Measurements from ENCODE around the gene CNTNAP2.
A peak's percentile ranks its signal among the peaks of the same experiment; 100 is the strongest.

CNTNAP2 gene

GRCh38 chr7:147146169-147146568 lies 1029.6 kb downstream of the CNTNAP2 start:
- peaks cover 19% of the 10 kb centered on the region for H3K9me3 Mint-ChIP-seq
- H3K36me3 Mint-ChIP-seq (ENCODE audit: low read depth): no peaks in the 10 kb centered on the region
- no peaks in the 10 kb centered on the region for H3K4me1 Mint-ChIP-seq (ENCODE audit: low read depth)
- no peak overlapping the region for H3K4me3 Mint-ChIP-seq
- H3K27ac Mint-ChIP-seq: peak overlapping the region; percentile 38
- no peaks in the 10 kb centered on the region for H3K27me3 Mint-ChIP-seq (ENCODE audit: low read depth)

- no peak overlapping the region for H3K27ac Mint-ChIP-seq
- H3K27me3 Mint-ChIP-seq (ENCODE audit: low read depth): no peaks in the 10 kb centered on the region
- no peaks in the 10 kb centered on the region for H3K36me3 Mint-ChIP-seq (ENCODE audit: low read depth)
- no peak overlapping the region for H3K4me3 Mint-ChIP-seq
- H3K9me3 Mint-ChIP-seq: peaks cover 14% of the 10 kb centered on the region
- no peaks in the 10 kb centered on the region for H3K4me1 Mint-ChIP-seq (ENCODE audit: low read depth)
These were observed 1035.1 kb downstream of the CNTNAP2 start for GRCh38 chr7:147151661-147152060.

GRCh38 chr7:147153571-147153970 lies 1037.0 kb downstream of the CNTNAP2 start:
- Mint-ChIP-seq H3K9me3 (peaks cover 11% of the 10 kb centered on the region), H3K36me3 (ENCODE audit: low read depth) (no peaks in the 10 kb centered on the region), H3K4me3 (no peak overlapping the region), H3K27me3 (ENCODE audit: low read depth) (no peaks in the 10 kb centered on the region), H3K4me1 (ENCODE audit: low read depth) (no peaks in the 10 kb centered on the region), H3K27ac (no peak overlapping the region)

GRCh38 chr7:147161405-147161804 lies 1044.8 kb downstream of the CNTNAP2 start:
- Mint-ChIP-seq H3K27ac (no peak overlapping the region), H3K4me1 (ENCODE audit: low read depth) (no peaks in the 10 kb centered on the region), H3K27me3 (ENCODE audit: low read depth) (no peaks in the 10 kb centered on the region), H3K4me3 (no peak overlapping the region), H3K9me3 (no peaks in the 10 kb centered on the region), H3K36me3 (ENCODE audit: low read depth) (no peaks in the 10 kb centered on the region)

- H3K36me3 Mint-ChIP-seq (ENCODE audit: low read depth): no peaks in the 10 kb centered on the region
- no peaks in the 10 kb centered on the region for H3K4me1 Mint-ChIP-seq (ENCODE audit: low read depth)
- H3K9me3 Mint-ChIP-seq: no peaks in the 10 kb centered on the region
- H3K27me3 Mint-ChIP-seq (ENCODE audit: low read depth): no peaks in the 10 kb centered on the region
- no peak overlapping the region for H3K4me3 Mint-ChIP-seq
- no peak overlapping the region for H3K27ac Mint-ChIP-seq
These were observed 1053.9 kb downstream of the CNTNAP2 start for GRCh38 chr7:147170341-147171012.

GRCh38 chr7:147171013-147171391 lies 1054.4 kb downstream of the CNTNAP2 start:
- H3K27ac Mint-ChIP-seq: no peak overlapping the region
- no peak overlapping the region for H3K4me3 Mint-ChIP-seq
- H3K4me1 Mint-ChIP-seq (ENCODE audit: low read depth): no peaks in the 10 kb centered on the region
- H3K9me3 Mint-ChIP-seq: no peaks in the 10 kb centered on the region
- H3K36me3 Mint-ChIP-seq (ENCODE audit: low read depth): no peaks in the 10 kb centered on the region
- H3K27me3 Mint-ChIP-seq (ENCODE audit: low read depth): no peaks in the 10 kb centered on the region

- no peak overlapping the region for H3K27ac Mint-ChIP-seq
- no peaks in the 10 kb centered on the region for H3K4me1 Mint-ChIP-seq (ENCODE audit: low read depth)
- no peaks in the 10 kb centered on the region for H3K36me3 Mint-ChIP-seq (ENCODE audit: low read depth)
- no peak overlapping the region for H3K4me3 Mint-ChIP-seq
- no peaks in the 10 kb centered on the region for H3K9me3 Mint-ChIP-seq
- H3K27me3 Mint-ChIP-seq (ENCODE audit: low read depth): no peaks in the 10 kb centered on the region
These were observed 1057.3 kb downstream of the CNTNAP2 start for GRCh38 chr7:147173883-147174282.

- H3K27ac Mint-ChIP-seq: no peak overlapping the region
- no peaks in the 10 kb centered on the region for H3K4me1 Mint-ChIP-seq (ENCODE audit: low read depth)
- H3K36me3 Mint-ChIP-seq (ENCODE audit: low read depth): no peaks in the 10 kb centered on the region
- H3K9me3 Mint-ChIP-seq: peaks cover 3% of the 10 kb centered on the region
- no peak overlapping the region for H3K4me3 Mint-ChIP-seq
- H3K27me3 Mint-ChIP-seq (ENCODE audit: low read depth): no peaks in the 10 kb centered on the region
These were observed 1066.3 kb downstream of the CNTNAP2 start for GRCh38 chr7:147182874-147183273.

- H3K9me3 Mint-ChIP-seq: peaks cover 3% of the 10 kb centered on the region
- H3K4me1 Mint-ChIP-seq (ENCODE audit: low read depth): no peaks in the 10 kb centered on the region
- no peak overlapping the region for H3K27ac Mint-ChIP-seq
- H3K36me3 Mint-ChIP-seq (ENCODE audit: low read depth): no peaks in the 10 kb centered on the region
- no peaks in the 10 kb centered on the region for H3K27me3 Mint-ChIP-seq (ENCODE audit: low read depth)
- H3K4me3 Mint-ChIP-seq: no peak overlapping the region
These were observed 1066.7 kb downstream of the CNTNAP2 start for GRCh38 chr7:147183276-147183675.

GRCh38 chr7:147188467-147188866 lies 1071.9 kb downstream of the CNTNAP2 start:
- H3K9me3 Mint-ChIP-seq: peaks cover 3% of the 10 kb centered on the region
- no peaks in the 10 kb centered on the region for H3K36me3 Mint-ChIP-seq (ENCODE audit: low read depth)
- H3K4me1 Mint-ChIP-seq (ENCODE audit: low read depth): no peaks in the 10 kb centered on the region
- H3K27me3 Mint-ChIP-seq (ENCODE audit: low read depth): no peaks in the 10 kb centered on the region
- H3K27ac Mint-ChIP-seq: no peak overlapping the region
- no peak overlapping the region for H3K4me3 Mint-ChIP-seq

GRCh38 chr7:147193476-147193875 lies 1076.9 kb downstream of the CNTNAP2 start:
- Mint-ChIP-seq H3K27me3 (ENCODE audit: low read depth) (no peaks in the 10 kb centered on the region), H3K9me3 (peaks cover 13% of the 10 kb centered on the region), H3K4me3 (no peak overlapping the region), H3K4me1 (ENCODE audit: low read depth) (no peaks in the 10 kb centered on the region), H3K36me3 (ENCODE audit: low read depth) (no peaks in the 10 kb centered on the region), H3K27ac (no peak overlapping the region)

- Mint-ChIP-seq H3K4me3 (no peak overlapping the region), H3K9me3 (peaks cover 14% of the 10 kb centered on the region), H3K4me1 (ENCODE audit: low read depth) (no peaks in the 10 kb centered on the region), H3K27ac (no peak overlapping the region), H3K27me3 (ENCODE audit: low read depth) (no peaks in the 10 kb centered on the region), H3K36me3 (ENCODE audit: low read depth) (no peaks in the 10 kb centered on the region)
These were observed 1079.9 kb downstream of the CNTNAP2 start for GRCh38 chr7:147196481-147196880.

- no peaks in the 10 kb centered on the region for H3K36me3 Mint-ChIP-seq (ENCODE audit: low read depth)
- peaks cover 17% of the 10 kb centered on the region for H3K9me3 Mint-ChIP-seq
- H3K4me1 Mint-ChIP-seq (ENCODE audit: low read depth): no peaks in the 10 kb centered on the region
- no peak overlapping the region for H3K4me3 Mint-ChIP-seq
- no peak overlapping the region for H3K27ac Mint-ChIP-seq
- no peaks in the 10 kb centered on the region for H3K27me3 Mint-ChIP-seq (ENCODE audit: low read depth)
These were observed 1080.4 kb downstream of the CNTNAP2 start for GRCh38 chr7:147197006-147197405.

- no peaks in the 10 kb centered on the region for H3K4me1 Mint-ChIP-seq (ENCODE audit: low read depth)
- H3K9me3 Mint-ChIP-seq: peaks cover 17% of the 10 kb centered on the region
- H3K27ac Mint-ChIP-seq: no peak overlapping the region
- H3K4me3 Mint-ChIP-seq: no peak overlapping the region
- H3K27me3 Mint-ChIP-seq (ENCODE audit: low read depth): no peaks in the 10 kb centered on the region
- no peaks in the 10 kb centered on the region for H3K36me3 Mint-ChIP-seq (ENCODE audit: low read depth)
These were observed 1083.3 kb downstream of the CNTNAP2 start for GRCh38 chr7:147199868-147200267.

GRCh38 chr7:147207988-147208387 lies 1091.4 kb downstream of the CNTNAP2 start:
- no peaks in the 10 kb centered on the region for H3K4me1 Mint-ChIP-seq (ENCODE audit: low read depth)
- H3K36me3 Mint-ChIP-seq (ENCODE audit: low read depth): no peaks in the 10 kb centered on the region
- H3K4me3 Mint-ChIP-seq: no peak overlapping the region
- no peaks in the 10 kb centered on the region for H3K27me3 Mint-ChIP-seq (ENCODE audit: low read depth)
- no peak overlapping the region for H3K27ac Mint-ChIP-seq
- H3K9me3 Mint-ChIP-seq: peaks cover 8% of the 10 kb centered on the region

GRCh38 chr7:147231275-147231674 lies 1114.7 kb downstream of the CNTNAP2 start:
- Mint-ChIP-seq H3K4me1 (ENCODE audit: low read depth) (no peaks in the 10 kb centered on the region), H3K9me3 (peaks cover 23% of the 10 kb centered on the region), H3K4me3 (no peak overlapping the region), H3K27ac (no peak overlapping the region), H3K27me3 (ENCODE audit: low read depth) (no peaks in the 10 kb centered on the region), H3K36me3 (ENCODE audit: low read depth) (no peaks in the 10 kb centered on the region)

All from T-helper 1 cell treated with Interleukin-12 subunit alpha and Interleukin-12 subunit beta and Interleukin-4 antibody, amounts not matched to agents 30 μg/mL and 1 μg/mL, for 36 hours (primary cell).